SKM-1 treated with dmso at 0.1 percent for 144 hours (cell line): ENCODE results near the gene P2RY2.
"Not testable (repeated sequence)": the region's sequence is repeated elsewhere in the genome, so short reads cannot be mapped to it uniquely, and the experiment has no call there.

Experiments
- DNase-seq: peaks from one replicate; lab custom pipeline; 2025; ENCODE audit not compliant: unreplicated experiment; lab: John Stamatoyannopoulos, UW

P2RY2 gene

GRCh38 chr11:73265853-73266645 lies 48.0 kb downstream of the P2RY2 start:
- DNase-seq, result no peak

- DNase-seq, result no peak
These were observed 48.6 kb downstream of the P2RY2 start for GRCh38 chr11:73266646-73267020.

- no peak for DNase-seq
These were observed 49.2 kb downstream of the P2RY2 start for GRCh38 chr11:73267122-73267846.

- no peak for DNase-seq
These were observed 49.9 kb downstream of the P2RY2 start for GRCh38 chr11:73267906-73268540.

GRCh38 chr11:73268671-73269271 lies 50.7 kb downstream of the P2RY2 start:
- DNase-seq, result no peak

- no peak for DNase-seq
These were observed 51.5 kb downstream of the P2RY2 start for GRCh38 chr11:73269459-73270015.

- peak; percentile 65 for DNase-seq
These were observed 52.2 kb downstream of the P2RY2 start for GRCh38 chr11:73270016-73270854.

GRCh38 chr11:73270855-73271477 lies 52.9 kb downstream of the P2RY2 start:
- DNase-seq, result no peak

GRCh38 chr11:73271478-73271865 lies 53.4 kb downstream of the P2RY2 start:
- not testable (repeated sequence) for DNase-seq

GRCh38 chr11:73271936-73272679 lies 54.0 kb downstream of the P2RY2 start, which contains the start of gene P2RY6:
TSS of gene P2RY6 (plus strand) at chr11:73272338. CDS start at chr11:73296519, 24,181 bp downstream.
- peak; percentile 96 for DNase-seq

GRCh38 chr11:73272680-73273038 lies 54.6 kb downstream of the P2RY2 start:
- DNase-seq, result no peak

GRCh38 chr11:73273222-73273895 lies 55.3 kb downstream of the P2RY2 start:
- DNase-seq, result no peak

- not testable (repeated sequence) for DNase-seq
These were observed 56.1 kb downstream of the P2RY2 start for GRCh38 chr11:73274191-73274590.

GRCh38 chr11:73274722-73275380 lies 56.8 kb downstream of the P2RY2 start:
- peak; percentile 27 for DNase-seq

- DNase-seq, result no peak
These were observed 57.3 kb downstream of the P2RY2 start for GRCh38 chr11:73275381-73275750.

- DNase-seq, result no peak
These were observed 59.4 kb downstream of the P2RY2 start for GRCh38 chr11:73277467-73277866.

GRCh38 chr11:73280626-73281025 lies 62.5 kb downstream of the P2RY2 start:
- no peak for DNase-seq

GRCh38 chr11:73281201-73281741 lies 63.2 kb downstream of the P2RY2 start:
- DNase-seq, result no peak
